NCI-H2196 (cell line): ENCODE results near the gene SIX3.

ENCODE experiments used
- DNase-seq: peaks from one replicate; lab custom pipeline; 2025; ENCODE audit not compliant: unreplicated experiment; lab: John Stamatoyannopoulos, UW

The SIX3 gene

GRCh38 chr2:44941551-44942234, at the start of gene SIX3:
Gene SIX3, plus strand, starts transcription at chr2:44941702. Its CDS starts 403 bp downstream, at chr2:44942105.
- peak; percentile 16 for DNase-seq

GRCh38 chr2:44894058-44894457, 47.4 kb upstream of the SIX3 start:
- DNase-seq, result no peak

- no peak for DNase-seq
These were observed 46.4 kb upstream of the SIX3 start for GRCh38 chr2:44895061-44895460.

GRCh38 chr2:44897406-44897805, 44.1 kb upstream of the SIX3 start:
- DNase-seq, result no peak

GRCh38 chr2:44902217-44903137, 39.0 kb upstream of the SIX3 start:
- no peak for DNase-seq

GRCh38 chr2:44904578-44904977, 36.9 kb upstream of the SIX3 start:
- no peak for DNase-seq

- no peak for DNase-seq
These were observed 34.5 kb upstream of the SIX3 start for GRCh38 chr2:44906972-44907371.

- no peak for DNase-seq
These were observed 31.7 kb upstream of the SIX3 start for GRCh38 chr2:44909831-44910230.

GRCh38 chr2:44912660-44913059, 28.8 kb upstream of the SIX3 start:
- DNase-seq, result no peak

GRCh38 chr2:44916291-44916690, 25.2 kb upstream of the SIX3 start:
- no peak for DNase-seq

- DNase-seq, result no peak
These were observed 23.3 kb upstream of the SIX3 start for GRCh38 chr2:44918095-44918775.

- no peak for DNase-seq
These were observed 20.8 kb upstream of the SIX3 start for GRCh38 chr2:44920751-44921150.

GRCh38 chr2:44922776-44923175, 18.7 kb upstream of the SIX3 start:
- DNase-seq, result no peak

GRCh38 chr2:44925561-44926136, 15.9 kb upstream of the SIX3 start:
- DNase-seq, result no peak

GRCh38 chr2:44926957-44927356, 14.5 kb upstream of the SIX3 start:
- no peak for DNase-seq

- DNase-seq, result no peak
These were observed 13.5 kb upstream of the SIX3 start for GRCh38 chr2:44927985-44928482.

- DNase-seq, result no peak
These were observed 12.9 kb upstream of the SIX3 start for GRCh38 chr2:44928483-44929158.

- no peak for DNase-seq
These were observed 12.3 kb upstream of the SIX3 start for GRCh38 chr2:44929159-44929734.

- no peak for DNase-seq
These were observed 11.7 kb upstream of the SIX3 start for GRCh38 chr2:44929735-44930273.
